ENCODE results near the gene PRR23E. TPM values are rescaled to one million over a fixed set of nuclear protein-coding genes. Genes with fewer than 3 reads are reported as not detected.
A peak's percentile ranks its signal among the peaks of the same experiment; 100 is the strongest.

PRR23E gene
- total RNA-seq, 1 experiment from 2014 or later, result not detected

DNA sequence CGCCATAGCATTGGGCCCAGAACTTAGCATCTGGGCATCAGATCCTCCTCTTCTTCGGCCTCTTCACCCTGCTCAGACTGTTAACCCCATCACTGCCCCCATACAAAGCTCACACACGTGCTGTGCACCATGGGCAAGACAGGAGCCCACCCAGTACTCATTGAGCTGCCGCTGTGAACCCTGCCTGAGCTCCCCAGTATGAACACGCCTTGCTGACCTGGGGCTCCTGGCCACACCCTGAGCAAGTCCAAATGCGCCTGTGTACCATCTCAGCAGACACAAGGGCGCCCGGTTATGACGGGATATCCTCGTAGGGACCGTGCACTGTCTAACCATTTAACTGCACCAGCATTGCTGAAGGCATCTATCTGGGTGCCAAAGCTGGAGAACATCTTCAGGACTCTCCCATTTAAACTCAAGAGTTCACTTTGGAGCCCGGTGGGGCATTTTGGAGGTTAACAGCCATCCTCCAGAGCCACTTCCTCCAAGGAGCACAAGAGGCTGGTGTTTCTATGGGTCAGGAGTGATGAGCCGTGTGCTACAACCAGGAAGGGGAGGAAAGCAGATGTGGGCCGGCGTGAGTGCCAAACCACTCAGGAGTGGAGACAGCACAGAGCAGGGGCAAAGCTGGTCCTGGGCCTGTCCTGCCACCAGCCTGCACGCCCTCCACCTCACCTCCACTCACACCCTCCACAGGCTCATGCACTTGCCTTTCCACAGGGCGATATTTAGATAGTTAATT is 12.1 kb downstream of the PRR23E start:
- Histone ChIP-seq H3K27ac (no peak overlapping the region), H3K4me3 (no peak overlapping the region), H3K4me1 (peaks cover 14% of the 10 kb centered on the region), H3K27me3 (0 out of 2 replicates have a peak, but pooled peaks cover 3% of the 10 kb centered on the region), H3K9me3 (replicated peaks) (no peaks in the 10 kb centered on the region), H3K36me3 (no peaks in the 10 kb centered on the region)
- no peak for DNase-seq

DNA sequence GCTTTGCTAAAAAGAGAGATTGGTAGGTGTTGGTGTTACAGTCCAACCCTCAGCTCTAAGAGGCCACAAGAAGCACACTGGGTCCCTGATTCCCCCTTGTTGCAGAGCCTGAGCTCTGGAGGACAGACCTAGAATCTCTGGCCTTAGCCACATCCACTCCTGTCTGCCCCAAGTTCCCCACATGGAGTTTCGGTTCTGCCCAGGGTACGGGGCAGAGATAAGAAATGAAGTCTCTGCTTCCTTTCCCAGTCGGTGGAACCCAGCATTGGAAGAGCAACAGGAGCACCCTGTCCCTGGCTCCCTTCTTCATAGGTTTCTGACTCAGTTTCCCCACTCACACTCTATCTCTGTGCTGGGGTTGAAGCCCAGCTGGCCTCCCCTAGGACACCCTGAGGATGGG is 13.2 kb downstream of the PRR23E start:
- Histone ChIP-seq H3K9me3 (replicated peaks) (no peaks in the 10 kb centered on the region), H3K4me3 (no peak overlapping the region), H3K4me1 (peaks cover 14% of the 10 kb centered on the region), H3K27ac (no peak overlapping the region), H3K27me3 (0 out of 2 replicates have a peak, but pooled peaks cover 3% of the 10 kb centered on the region), H3K36me3 (no peaks in the 10 kb centered on the region)
- DNase-seq, result no peak

GRCh38 chr3:127206611-127207516 is 13.9 kb downstream of the PRR23E start:
- DNase-seq, result no peak
- Histone ChIP-seq H3K27me3 (0 out of 2 replicates have a peak, but pooled peaks cover 3% of the 10 kb centered on the region), H3K36me3 (no peaks in the 10 kb centered on the region), H3K27ac (no peak overlapping the region), H3K4me3 (no peak overlapping the region), H3K9me3 (replicated peaks) (no peaks in the 10 kb centered on the region), H3K4me1 (peaks cover 14% of the 10 kb centered on the region)

GRCh38 chr3:127207727-127208482 is 15.0 kb downstream of the PRR23E start:
- Histone ChIP-seq H3K9me3 (replicated peaks) (no peaks in the 10 kb centered on the region), H3K27me3 (0 out of 2 replicates have a peak, but pooled peaks cover 3% of the 10 kb centered on the region), H3K27ac (peak overlapping the region; percentile 35; the same call in 1 of the 2 replicates), H3K4me3 (no peak overlapping the region), H3K36me3 (no peaks in the 10 kb centered on the region), H3K4me1 (peaks cover 14% of the 10 kb centered on the region)
- peak; percentile 52 to 67 for DNase-seq

DNA sequence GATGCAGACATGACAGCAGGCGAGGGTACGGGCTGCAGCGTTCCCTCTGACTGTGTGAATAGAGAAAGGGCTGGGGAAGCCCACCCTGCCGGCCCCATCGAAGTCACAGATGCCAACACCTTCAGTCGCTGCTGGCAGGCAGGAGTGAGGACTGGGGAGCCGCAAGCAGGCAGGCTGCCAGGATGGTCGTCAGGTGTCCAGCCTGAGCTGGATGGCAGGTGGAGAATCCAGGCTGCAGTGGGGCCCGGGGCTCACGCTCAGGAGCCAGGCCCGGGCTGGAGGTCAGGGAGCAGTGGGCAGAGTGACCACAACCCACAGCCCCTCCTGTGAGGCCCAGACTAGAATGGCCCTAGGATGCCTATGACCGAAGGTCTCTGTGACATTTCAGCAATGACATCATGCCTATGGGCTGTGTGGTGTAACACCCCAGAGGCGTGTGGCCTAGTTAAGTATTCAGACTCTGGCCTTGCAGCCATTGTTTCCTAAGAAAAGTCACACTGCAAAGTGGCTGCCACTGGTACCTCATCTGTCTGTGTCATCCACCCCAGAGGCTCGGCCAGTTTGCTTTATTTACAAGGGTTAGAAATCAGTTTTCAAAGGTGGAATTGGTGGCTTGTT is 15.7 kb downstream of the PRR23E start:
- Histone ChIP-seq H3K27me3 (0 out of 2 replicates have a peak, but pooled peaks cover 3% of the 10 kb centered on the region), H3K36me3 (no peaks in the 10 kb centered on the region), H3K4me3 (no peak overlapping the region), H3K9me3 (replicated peaks) (no peaks in the 10 kb centered on the region), H3K27ac (peak overlapping the region; percentile 35; the same call in 1 of the 2 replicates), H3K4me1 (peaks cover 14% of the 10 kb centered on the region)
- peak; percentile 27 to 31 for DNase-seq

DNA sequence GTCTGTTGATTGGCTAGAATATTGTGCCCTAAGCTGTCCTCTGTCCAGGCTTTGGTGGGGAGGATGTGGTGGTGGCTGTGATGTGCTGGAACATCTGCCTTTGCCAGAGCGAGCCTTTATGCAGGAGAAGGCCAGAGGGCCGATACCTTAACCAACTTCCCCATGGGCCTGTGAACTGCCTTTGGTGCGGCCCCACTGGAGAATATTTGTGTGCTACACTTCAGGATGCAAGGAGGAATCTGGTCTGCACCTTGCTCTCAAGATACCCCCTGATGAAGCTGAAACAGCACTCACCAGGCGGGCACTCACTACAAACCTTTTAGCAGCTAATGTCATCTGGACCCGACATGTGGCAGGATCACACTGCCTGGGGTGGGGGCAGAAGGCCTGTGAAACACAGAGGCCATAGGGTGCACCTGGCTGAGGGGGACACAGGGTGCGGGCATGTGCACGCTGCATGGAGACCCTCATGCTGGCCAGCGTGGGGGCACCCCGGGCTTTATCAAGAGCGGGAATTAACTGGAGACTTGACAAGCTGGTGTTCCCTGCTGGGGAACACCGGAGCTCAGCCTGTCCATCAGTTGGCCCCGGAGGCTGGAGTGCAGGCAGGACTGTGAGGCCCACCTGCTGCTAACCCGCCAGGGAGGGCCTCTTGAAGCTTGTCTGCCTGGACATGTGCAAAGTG is 16.4 kb downstream of the PRR23E start:
- H3K4me1 ChIP-seq, result peaks cover 14% of the 10 kb centered on the region
- no peaks in the 10 kb centered on the region for H3K36me3 ChIP-seq
- H3K4me3 ChIP-seq, result no peak overlapping the region
- H3K9me3 ChIP-seq (replicated peaks), result no peaks in the 10 kb centered on the region
- peak in 1 of 2 experiments; percentile 42 for DNase-seq
- H3K27me3 ChIP-seq, result 0 out of 2 replicates have a peak, but pooled peaks cover 3% of the 10 kb centered on the region
- H3K27ac ChIP-seq, result no peak overlapping the region

- H3K27ac ChIP-seq, result no peak overlapping the region
- H3K27me3 ChIP-seq, result 0 out of 2 replicates have a peak, but pooled peaks cover 3% of the 10 kb centered on the region
- DNase-seq, result no peak
These were observed 17.1 kb downstream of the PRR23E start for GRCh38 chr3:127209840-127210653.

DNA sequence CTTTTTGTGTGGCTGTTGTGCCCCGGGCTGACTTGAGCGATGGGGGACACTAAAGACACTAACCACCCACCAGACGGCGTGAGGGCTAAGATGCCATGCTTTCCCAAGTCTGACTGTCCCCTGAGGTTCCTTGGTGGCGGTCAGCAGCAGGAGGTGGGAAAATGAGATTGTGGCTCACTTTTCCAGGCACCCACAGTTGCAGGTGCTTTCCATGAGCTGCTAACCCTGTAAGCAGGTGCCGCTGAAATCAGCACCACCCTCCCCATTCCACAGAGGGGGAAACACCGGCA is 17.7 kb downstream of the PRR23E start:
- Histone ChIP-seq H3K36me3 (no peaks in the 10 kb centered on the region), H3K9me3 (replicated peaks) (no peaks in the 10 kb centered on the region), H3K4me1 (peaks cover 14% of the 10 kb centered on the region), H3K4me3 (no peak overlapping the region), H3K27me3 (0 out of 2 replicates have a peak, but pooled peaks cover 3% of the 10 kb centered on the region), H3K27ac (no peak overlapping the region)
- DNase-seq, result no peak

More at GRCh38 chr3:127209840-127210653, 17.1 kb downstream of the PRR23E start:
- peaks cover 14% of the 10 kb centered on the region for H3K4me1 ChIP-seq
- H3K9me3 ChIP-seq (replicated peaks), result no peaks in the 10 kb centered on the region
- H3K4me3 ChIP-seq, result no peak overlapping the region
- no peaks in the 10 kb centered on the region for H3K36me3 ChIP-seq

DNA sequence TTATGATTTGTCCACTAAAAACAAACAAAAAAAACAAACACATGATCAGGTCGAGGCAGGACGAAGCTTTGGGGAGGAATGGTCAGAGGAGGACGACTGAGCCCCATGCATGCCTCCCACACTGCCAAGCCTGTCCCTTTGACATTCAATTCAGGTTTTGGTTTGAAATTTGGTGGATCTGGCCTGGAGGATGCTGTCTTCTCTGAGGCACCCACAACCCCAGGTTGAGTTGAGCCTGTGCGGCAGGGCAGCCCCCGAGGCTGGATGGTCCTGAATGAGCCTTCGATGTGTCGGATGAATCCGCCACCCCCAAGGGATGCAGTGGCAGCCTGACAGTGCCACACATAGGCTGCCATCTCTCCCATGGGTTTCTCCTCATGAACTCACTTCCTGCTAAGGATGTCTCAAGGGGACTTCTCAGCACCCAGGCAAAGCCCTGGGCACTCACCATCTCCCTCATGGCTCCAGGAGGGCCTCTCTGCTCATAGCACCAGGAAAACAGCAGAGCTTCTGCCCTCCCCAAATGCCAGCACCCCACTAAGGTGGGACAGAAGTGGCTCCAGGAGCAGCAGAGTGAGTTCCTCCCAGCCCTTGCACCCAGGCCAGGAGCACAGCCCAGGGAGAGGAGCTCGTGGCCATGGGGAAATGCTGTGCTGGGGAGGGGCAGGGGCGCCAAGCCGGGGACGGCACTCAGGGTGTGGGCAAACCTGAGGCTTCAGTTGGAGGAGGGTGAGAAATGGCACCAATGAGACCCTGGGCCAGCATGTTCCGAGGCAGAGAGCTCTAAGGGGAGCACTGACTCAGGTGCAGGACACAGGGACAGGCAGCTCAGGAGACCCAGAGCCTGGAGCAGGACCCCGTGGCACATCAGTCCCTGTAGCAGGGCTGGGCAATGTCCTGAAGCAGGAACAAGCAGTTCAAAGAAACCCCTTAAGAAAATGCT is 18.5 kb downstream of the PRR23E start:
- Histone ChIP-seq H3K9me3 (replicated peaks) (no peaks in the 10 kb centered on the region), H3K4me1 (peaks cover 14% of the 10 kb centered on the region), H3K4me3 (no peak overlapping the region), H3K36me3 (no peaks in the 10 kb centered on the region), H3K27ac (no peak overlapping the region), H3K27me3 (0 out of 2 replicates have a peak, but pooled peaks cover 3% of the 10 kb centered on the region)
- DNase-seq, result no peak

- H3K4me3 ChIP-seq, result no peak overlapping the region
- no peaks in the 10 kb centered on the region for H3K36me3 ChIP-seq
- DNase-seq, result no peak
- no peak overlapping the region for H3K27ac ChIP-seq
- 0 out of 2 replicates have a peak, but pooled peaks cover 3% of the 10 kb centered on the region for H3K27me3 ChIP-seq
- no peaks in the 10 kb centered on the region for H3K9me3 ChIP-seq (replicated peaks)
- H3K4me1 ChIP-seq, result peaks cover 14% of the 10 kb centered on the region
These were observed 19.3 kb downstream of the PRR23E start for GRCh38 chr3:127212231-127212630.

DNA sequence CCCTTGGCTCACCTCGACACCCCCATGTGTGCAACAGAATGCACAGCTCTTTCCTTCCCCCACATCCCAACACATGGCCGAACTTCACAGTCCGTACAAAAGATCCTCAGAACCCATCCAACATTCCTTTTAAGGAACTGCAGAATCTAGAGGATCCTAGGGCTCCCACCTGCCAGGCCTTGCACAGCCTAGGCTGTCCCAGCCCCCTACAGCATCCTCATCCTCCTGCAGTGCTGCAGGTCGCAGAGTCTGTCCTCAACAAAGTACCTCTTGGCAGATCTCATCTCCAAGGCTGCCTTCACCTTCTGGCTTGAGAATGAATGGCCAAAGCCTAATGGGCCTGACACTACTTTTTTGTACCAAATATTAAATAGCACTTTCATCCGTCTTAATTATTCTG is 19.8 kb downstream of the PRR23E start:
- Histone ChIP-seq H3K36me3 (no peaks in the 10 kb centered on the region), H3K27me3 (0 out of 2 replicates have a peak, but pooled peaks cover 3% of the 10 kb centered on the region), H3K4me1 (peaks cover 14% of the 10 kb centered on the region), H3K9me3 (replicated peaks) (no peaks in the 10 kb centered on the region), H3K27ac (no peak overlapping the region), H3K4me3 (no peak overlapping the region)
- no peak for DNase-seq

DNA sequence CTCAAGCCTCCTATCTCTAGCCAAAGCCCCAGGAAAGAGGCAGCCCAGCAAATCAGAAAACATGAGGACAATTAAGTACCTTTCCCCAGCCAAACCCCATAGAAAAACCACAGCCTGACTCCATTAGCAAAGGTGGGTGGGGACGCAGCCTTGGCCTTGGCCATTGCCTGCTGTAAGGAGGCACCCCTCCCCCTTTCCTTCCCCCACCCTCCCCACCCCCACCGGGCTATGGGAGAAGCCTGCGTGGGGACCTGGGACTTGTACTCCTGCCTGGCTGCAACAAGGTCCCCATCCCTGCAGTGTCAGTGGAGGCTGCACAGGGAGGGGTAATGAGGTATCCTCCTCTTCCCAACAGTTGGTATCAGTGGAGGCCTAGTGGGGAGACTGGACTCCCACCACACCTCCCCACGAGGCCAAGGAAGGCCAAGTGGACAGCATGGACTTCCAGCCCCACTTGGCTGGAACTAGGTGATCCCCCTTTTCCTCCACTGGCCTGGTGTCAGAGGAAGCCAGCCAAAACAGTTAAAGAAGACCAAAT is 20.5 kb downstream of the PRR23E start:
- Histone ChIP-seq H3K27me3 (0 out of 2 replicates have a peak, but pooled peaks cover 6% of the 10 kb centered on the region), H3K27ac (no peak overlapping the region), H3K36me3 (no peaks in the 10 kb centered on the region), H3K9me3 (replicated peaks) (no peaks in the 10 kb centered on the region), H3K4me1 (peaks cover 9% of the 10 kb centered on the region), H3K4me3 (no peak overlapping the region)
- DNase-seq, result no peak

Measured in SJCRH30 (cell line).